ENCODE results near the gene DCANP1. TPM values are rescaled to one million over a fixed set of nuclear protein-coding genes. Genes with fewer than 3 reads are reported as not detected.

DCANP1 gene
- total and polyA plus RNA-seq, 9 of the 15 experiments (the other 6 are each of a cell fraction or from before 2014, with no cell fraction given): not detected

- Histone ChIP-seq H2AFZ (ENCODE audit: low read depth, low read length) (no peak overlapping the region), H3K36me3 (ENCODE audit: control insufficient read depth, insufficient read depth, low read length) (no peaks in the 10 kb centered on the region), H3K9me1 (ENCODE audit: control insufficient read depth, insufficient read depth, low read length) (no peaks in the 10 kb centered on the region), H3K79me2 (ENCODE audit: control insufficient read depth, insufficient read depth, low read length) (no peaks in the 10 kb centered on the region), H3K9ac (ENCODE audit: insufficient read depth in 1 of 2, low read depth in 2 of 2, low read length in 2 of 2) (no peak overlapping the region), H3K27me3 (ENCODE audit: control insufficient read depth in 2 of 2, insufficient read depth in 2 of 2, low read length in 2 of 2) (peaks cover 0 to 4% of the 10 kb centered on the region in 2 experiments; a peak in 1 of 5 replicates), H3K4me3 (no peak overlapping the region), H3K9me3 (replicated peaks; ENCODE audit: control insufficient read depth, insufficient read depth, low read depth, low read length) (no peaks in the 10 kb centered on the region), H3K27ac (ENCODE audit: extremely low read depth, low read depth, low read length) (no peak overlapping the region), H3K4me1 (replicated peaks in 1 of 2; ENCODE audit: control insufficient read depth in 2 of 2, insufficient read depth in 2 of 2, low read length in 2 of 2) (peaks cover 8 to 34% of the 10 kb centered on the region in 2 experiments; a peak in 4 of 5 replicates), H3K4me2 (ENCODE audit: insufficient read depth, low read length) (no peak overlapping the region), H4K20me1 (replicated peaks; ENCODE audit: control insufficient read depth, insufficient read depth, low read length) (peaks cover 10% of the 10 kb centered on the region)
- ChIA-PET CTCF (ENCODE audit: low intra/inter-chr PET ratio) (no interaction called here), POLR2A (interaction anchor here (0.5 to 0.9 kb wide), 4 partner anchors 9 to 20 kb away, joined by 3 to 4 read pairs (median 3); no protein-coding TSS in a partner anchor)
- in situ Hi-C loops (cut with MboI): no loop called here
- no peak for ATAC-seq
- DNase-seq (ENCODE audit: extremely low read depth in 1 of 4, low spot score in 3 of 4): no peak
- 39% methylated on average over 12 of the region's 14 CpGs for WGBS (ENCODE audit: insufficient coverage, low coverage, missing lambda C conversion rate)
- intact Hi-C loops (cut with micrococcal nuclease): no loop called here
- TF ChIP-seq WHSC1 (IDR thresholded peaks at IDR 0.05; ENCODE audit: low read length): no peak
- no peak for TF ChIP-seq POU5F1 (IDR thresholded peaks at IDR 0.05; ENCODE audit: borderline replicate concordance, low read depth, low read length, partially characterized antibody)
- TF ChIP-seq SAFB2 (IDR thresholded peaks at IDR 0.05; ENCODE audit: borderline replicate concordance, low read depth, low read length, severe bottlenecking): no peak
- no peak for TF ChIP-seq ZC3H4 (CRISPR knock-in tag; IDR thresholded peaks at IDR 0.05; ENCODE audit: borderline replicate concordance)
- TF ChIP-seq ZBTB11 (CRISPR knock-in tag; IDR thresholded peaks at IDR 0.05): peak in 1 of 3 experiments; percentile 38; a peak in 1 of 6 replicates
- TF ChIP-seq PHF8 (IDR thresholded peaks at IDR 0.05; ENCODE audit: borderline replicate concordance, low read length): no peak
- no peak for TF ChIP-seq ZNF217 (CRISPR knock-in tag; IDR thresholded peaks at IDR 0.05)
- TF ChIP-seq GABPA (tag; conservative IDR thresholded peaks at IDR 0.05; ENCODE audit: low read depth): peak; percentile 33; the same call in 1 of the 2 replicates
- no peak for TF ChIP-seq ELF1 (tag; IDR thresholded peaks at IDR 0.05)
- no TSS peak for BruUV-seq (replicated peaks)
- no peak for FAIRE-seq
Observed at GRCh38 chr5:135491038-135491551, 43.9 kb upstream of the DCANP1 start.
